Measurements from ENCODE around the gene TRAPPC6A.

TRAPPC6A gene

DNA sequence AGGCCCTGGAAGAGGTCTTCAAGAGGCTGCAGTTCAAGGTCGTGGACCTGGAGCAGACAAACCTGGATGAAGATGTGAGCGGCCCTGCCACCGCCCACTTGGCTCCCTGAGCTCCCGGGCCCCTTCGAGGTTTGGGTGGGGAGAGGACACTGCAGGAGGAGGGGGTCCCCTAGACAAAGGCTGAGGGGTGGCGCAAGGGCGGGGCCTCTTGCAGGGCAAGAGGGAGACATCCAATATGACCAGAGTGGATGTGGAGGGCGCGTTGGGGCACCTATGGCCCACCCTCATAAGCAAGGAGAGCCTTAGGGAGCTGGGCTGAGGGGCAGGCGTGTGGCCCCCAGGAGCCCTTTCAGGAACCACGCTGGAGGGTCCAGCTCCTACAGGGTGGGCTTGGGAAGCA lies 37.5 kb downstream of the TRAPPC6A start:
- no peak for DNase-seq
- in situ Hi-C loops (cut with HindIII; ENCODE audit: low pct_ligation_motif_present, low pct_unique_long_range_greater_than_20kb, low sequenced_read_pairs): no loop called here

DNA sequence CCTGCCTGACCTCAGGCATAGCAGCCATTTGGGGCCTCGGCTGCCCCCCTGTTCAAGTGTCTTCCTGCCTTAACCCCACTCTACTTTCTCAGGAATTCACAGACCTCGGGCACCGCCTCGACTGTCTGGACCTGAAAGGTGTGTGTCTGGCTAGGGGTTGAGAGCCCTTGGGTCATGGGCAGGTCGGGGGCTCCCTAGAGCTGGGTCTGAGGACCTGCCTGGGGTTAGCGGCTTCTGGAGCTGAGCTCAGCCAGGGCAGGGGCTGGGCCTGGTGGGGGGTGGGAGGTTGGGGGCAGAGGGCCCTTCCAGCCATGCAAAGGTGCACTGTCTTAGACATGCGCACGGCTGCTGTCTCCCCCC lies 37.9 kb downstream of the TRAPPC6A start:
- DNase-seq: no peak
- in situ Hi-C loops (cut with HindIII; ENCODE audit: low pct_ligation_motif_present, low pct_unique_long_range_greater_than_20kb, low sequenced_read_pairs): no loop called here

DNA sequence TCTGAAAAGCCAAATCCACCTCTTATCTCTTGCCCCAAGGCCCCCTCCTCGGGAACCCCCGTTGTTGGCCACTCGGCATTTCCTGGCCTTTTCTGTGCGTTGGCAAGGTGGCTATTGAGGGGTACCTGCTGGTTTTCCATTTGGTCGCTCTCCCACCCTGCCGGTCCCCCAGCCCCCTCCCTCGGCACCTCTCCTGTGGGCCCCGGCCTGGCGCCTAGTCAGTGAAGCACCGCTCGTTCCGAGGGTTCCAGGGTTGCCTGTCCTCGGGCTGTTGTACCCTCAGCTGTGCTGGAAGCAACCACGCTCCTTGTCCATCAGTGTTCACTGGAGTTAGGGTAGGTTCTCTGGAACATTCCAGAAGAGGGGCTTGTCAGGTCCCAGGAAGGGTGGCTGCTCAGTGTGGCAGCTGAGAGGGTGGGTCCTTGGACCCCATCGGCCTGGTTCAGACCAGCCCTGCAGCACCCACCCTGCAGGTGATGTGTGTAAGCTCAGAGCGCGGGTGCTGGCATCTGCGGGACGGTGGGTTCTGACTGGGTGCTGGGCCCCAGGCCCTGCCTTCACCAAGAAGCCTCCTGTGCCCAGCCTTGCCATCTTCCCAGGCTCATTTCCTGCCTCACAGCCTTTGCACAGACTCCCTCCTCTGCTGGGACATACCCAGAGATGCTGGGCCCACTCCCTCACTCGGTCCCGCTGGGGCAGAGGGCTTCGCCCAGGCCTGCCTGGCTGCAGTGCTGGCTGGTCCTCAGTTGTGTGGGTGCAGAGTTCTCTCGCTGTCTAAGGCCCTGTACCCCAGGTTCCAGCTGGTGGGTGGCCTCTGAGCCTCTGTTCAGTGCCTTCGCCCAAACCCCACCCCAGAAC lies 38.5 kb downstream of the TRAPPC6A start:
- in situ Hi-C loops (cut with HindIII; ENCODE audit: low pct_ligation_motif_present, low pct_unique_long_range_greater_than_20kb, low sequenced_read_pairs): no loop called here
- no peak for DNase-seq

GRCh38 chr19:45138303-45138751 lies 39.7 kb downstream of the TRAPPC6A start:
- in situ Hi-C loops (cut with HindIII; ENCODE audit: low pct_ligation_motif_present, low pct_unique_long_range_greater_than_20kb, low sequenced_read_pairs): no loop called here
- DNase-seq: no peak

DNA sequence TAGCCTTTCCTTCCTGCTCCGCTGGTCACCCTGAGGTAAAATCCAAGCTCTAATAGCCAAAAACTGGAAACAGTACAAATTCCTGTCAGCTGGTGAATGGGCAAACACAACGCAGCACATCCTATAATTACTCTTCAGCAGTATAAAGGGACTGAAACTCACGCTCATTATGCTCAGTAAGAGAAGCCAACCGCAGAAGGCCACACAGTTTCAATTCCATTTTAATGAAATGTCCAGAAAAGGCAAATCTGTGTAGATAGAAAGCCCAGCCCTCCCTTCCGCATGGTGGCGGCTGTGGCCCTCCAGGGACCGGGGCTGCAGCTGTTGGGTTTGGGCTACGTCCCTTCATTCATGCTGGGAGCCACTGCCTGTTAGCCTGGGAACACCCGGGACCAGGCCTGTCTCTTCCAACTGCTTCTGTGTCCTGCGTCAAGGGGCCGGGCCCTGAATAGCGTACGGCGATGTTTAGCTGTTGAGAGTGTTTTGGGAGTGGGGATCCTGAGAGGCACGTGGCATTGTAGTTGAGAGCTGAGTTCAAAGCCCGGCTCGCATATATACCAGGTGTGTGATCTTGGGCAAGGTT lies 40.8 kb downstream of the TRAPPC6A start:
- in situ Hi-C loops (cut with HindIII; ENCODE audit: low pct_ligation_motif_present, low pct_unique_long_range_greater_than_20kb, low sequenced_read_pairs): no loop called here
- DNase-seq: no peak

- in situ Hi-C loops (cut with HindIII; ENCODE audit: low pct_ligation_motif_present, low pct_unique_long_range_greater_than_20kb, low sequenced_read_pairs): no loop called here
- no peak for DNase-seq
Measured at GRCh38 chr19:45136507-45137178, 41.4 kb downstream of the TRAPPC6A start.

DNA sequence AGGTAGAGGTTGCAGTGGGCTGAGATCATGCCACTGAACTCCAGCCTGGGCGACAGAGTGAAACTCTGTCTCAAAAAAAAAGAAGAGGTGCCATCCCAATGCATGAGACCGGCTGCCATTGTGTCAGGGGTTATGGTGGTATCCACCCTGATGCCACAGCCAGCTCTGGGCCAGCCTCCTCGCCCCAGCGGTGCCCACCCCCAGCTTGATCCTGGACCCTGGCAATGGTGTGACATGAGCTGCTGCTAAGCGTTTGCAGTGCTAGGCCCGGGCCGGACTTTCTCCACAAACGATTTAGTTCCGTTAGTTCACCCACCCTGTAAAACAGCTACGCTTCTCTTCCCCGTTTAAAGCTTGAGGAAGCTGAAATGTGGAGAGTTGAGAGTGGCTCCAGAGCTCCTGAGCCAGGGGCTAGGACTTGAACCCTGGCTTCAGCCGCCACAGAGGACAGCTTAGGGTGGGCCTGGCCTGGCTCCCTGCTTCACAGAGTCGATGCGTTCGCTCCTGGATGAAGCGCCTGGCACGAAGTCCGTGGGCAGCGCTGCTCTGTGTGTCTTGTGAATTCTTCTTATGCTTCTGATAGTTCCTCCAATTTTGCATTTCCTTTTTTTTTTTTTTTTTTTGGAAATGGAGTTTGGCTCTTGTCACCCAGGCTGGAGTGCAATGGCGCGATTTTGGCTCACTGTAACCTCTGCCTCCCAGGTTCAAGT lies 42.7 kb downstream of the TRAPPC6A start:
- no peak for DNase-seq
- in situ Hi-C loops (cut with HindIII; ENCODE audit: low pct_ligation_motif_present, low pct_unique_long_range_greater_than_20kb, low sequenced_read_pairs): no loop called here

GRCh38 chr19:45133661-45134060 lies 44.4 kb downstream of the TRAPPC6A start:
- in situ Hi-C loops (cut with HindIII; ENCODE audit: low pct_ligation_motif_present, low pct_unique_long_range_greater_than_20kb, low sequenced_read_pairs): no loop called here
- DNase-seq: no peak

DNA sequence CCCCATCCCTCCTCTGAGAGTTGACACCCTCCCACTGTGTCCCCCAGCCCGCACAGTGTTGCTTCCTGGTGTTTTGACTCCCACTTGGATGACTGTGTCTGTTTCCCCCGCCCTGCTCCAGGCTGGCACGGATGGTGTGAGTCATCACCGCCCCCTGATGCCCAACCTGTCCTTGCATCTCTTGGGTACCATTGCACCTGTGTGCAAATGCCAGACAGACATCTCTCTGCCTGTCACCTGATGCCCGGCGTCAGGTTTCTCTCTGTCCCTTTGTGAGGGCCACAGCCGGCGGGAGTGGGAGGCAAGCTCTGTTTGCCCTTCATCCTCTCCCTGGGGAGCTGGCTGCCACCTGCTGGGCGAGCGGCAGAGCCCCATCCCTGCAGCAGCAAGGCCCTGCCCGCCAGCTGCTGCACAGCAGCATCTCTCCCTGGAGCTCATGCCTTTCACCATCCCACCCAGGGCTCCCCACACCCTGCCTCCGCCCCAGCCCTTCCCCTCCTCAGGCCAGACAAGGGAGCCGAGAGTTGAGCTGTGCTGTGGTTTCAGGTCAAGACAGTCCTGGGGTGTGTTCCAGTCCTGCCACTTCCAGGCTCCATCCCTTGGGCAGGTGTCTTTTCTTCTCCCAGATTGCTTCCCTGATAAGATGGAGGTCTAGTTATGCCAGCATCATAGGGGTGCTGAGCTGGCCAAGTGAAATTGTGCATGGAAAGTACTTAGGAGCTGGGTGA lies 47.0 kb downstream of the TRAPPC6A start:
- in situ Hi-C loops (cut with HindIII; ENCODE audit: low pct_ligation_motif_present, low pct_unique_long_range_greater_than_20kb, low sequenced_read_pairs): no loop called here
- DNase-seq: peak; percentile 21

- in situ Hi-C loops (cut with HindIII; ENCODE audit: low pct_ligation_motif_present, low pct_unique_long_range_greater_than_20kb, low sequenced_read_pairs): no loop called here
- DNase-seq: no peak
Measured at GRCh38 chr19:45130236-45130635, 47.8 kb downstream of the TRAPPC6A start.

DNA sequence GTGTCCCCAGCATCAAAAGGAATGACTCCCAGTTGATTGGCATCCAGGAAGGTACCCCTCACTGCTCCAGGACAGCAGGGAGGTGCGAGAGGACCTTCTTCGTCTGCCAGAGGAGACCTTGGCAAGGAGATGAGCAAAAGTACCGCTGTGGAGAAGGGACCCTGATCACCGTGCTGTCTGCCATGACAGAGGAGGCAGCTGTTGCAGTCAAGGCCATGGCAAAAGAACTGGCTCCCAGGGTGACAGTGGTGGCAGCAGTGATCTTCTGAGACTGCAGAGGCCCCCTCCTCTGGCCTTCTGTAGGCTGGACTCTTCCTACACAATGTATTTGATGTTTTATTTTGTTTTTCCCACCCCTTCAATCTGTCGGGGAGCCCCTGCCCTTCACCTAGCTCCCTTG lies 49.2 kb downstream of the TRAPPC6A start:
- no peak for DNase-seq
- in situ Hi-C loops (cut with HindIII; ENCODE audit: low pct_ligation_motif_present, low pct_unique_long_range_greater_than_20kb, low sequenced_read_pairs): no loop called here

DNA sequence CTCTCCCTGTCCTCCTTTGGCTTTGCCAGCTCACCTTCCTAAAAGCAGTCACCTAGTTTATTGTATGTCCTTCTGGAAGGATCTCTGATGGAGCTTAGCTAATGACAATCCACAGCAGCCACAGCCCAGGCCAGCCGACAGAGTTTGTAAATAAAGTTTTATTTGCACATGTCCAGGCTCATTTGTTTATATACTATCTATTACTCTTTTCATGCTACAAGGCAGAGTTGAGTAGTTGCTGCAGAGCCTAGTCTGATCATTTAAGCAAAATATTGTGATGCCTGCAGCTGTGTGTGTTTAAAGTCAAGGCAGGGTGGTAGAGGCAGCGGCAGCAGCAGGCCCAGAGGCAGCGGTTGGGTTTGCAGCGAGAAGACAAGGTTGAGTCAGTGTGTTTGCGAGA lies 49.9 kb downstream of the TRAPPC6A start:
- no peak for DNase-seq
- in situ Hi-C loops (cut with HindIII; ENCODE audit: low pct_ligation_motif_present, low pct_unique_long_range_greater_than_20kb, low sequenced_read_pairs): no loop called here

- no peak for DNase-seq
- in situ Hi-C loops (cut with HindIII; ENCODE audit: low pct_ligation_motif_present, low pct_unique_long_range_greater_than_20kb, low sequenced_read_pairs): no loop called here
Measured at GRCh38 chr19:45126654-45127053, 51.4 kb downstream of the TRAPPC6A start.

- in situ Hi-C loops (cut with HindIII; ENCODE audit: low pct_ligation_motif_present, low pct_unique_long_range_greater_than_20kb, low sequenced_read_pairs): no loop called here
- peak; percentile 59 for DNase-seq
Measured at GRCh38 chr19:45125975-45126493, 52.0 kb downstream of the TRAPPC6A start.

GRCh38 chr19:45125360-45125759 lies 52.7 kb downstream of the TRAPPC6A start:
- DNase-seq: no peak
- in situ Hi-C loops (cut with HindIII; ENCODE audit: low pct_ligation_motif_present, low pct_unique_long_range_greater_than_20kb, low sequenced_read_pairs): no loop called here

DNA sequence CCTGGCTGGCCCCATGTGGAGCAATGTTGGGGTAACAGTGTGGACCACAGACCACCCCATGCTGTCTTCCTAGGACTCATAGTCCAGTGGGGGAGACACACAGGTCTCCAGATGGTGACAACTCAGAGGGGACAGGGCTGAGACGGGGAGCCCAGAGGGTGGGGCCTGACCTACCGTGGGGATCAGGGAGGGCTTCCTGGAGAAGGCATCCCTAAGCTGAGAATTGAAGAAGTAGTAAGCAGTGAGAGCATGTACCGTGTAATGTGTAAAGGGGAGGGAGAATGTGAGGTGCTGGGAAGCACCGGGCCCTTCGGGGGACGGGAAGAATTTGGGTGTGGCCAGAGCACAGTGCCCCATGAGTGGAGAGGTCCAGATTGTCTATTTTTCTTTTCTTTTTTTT lies 54.0 kb downstream of the TRAPPC6A start:
- no peak for DNase-seq
- in situ Hi-C loops (cut with HindIII; ENCODE audit: low pct_ligation_motif_present, low pct_unique_long_range_greater_than_20kb, low sequenced_read_pairs): no loop called here

DNA sequence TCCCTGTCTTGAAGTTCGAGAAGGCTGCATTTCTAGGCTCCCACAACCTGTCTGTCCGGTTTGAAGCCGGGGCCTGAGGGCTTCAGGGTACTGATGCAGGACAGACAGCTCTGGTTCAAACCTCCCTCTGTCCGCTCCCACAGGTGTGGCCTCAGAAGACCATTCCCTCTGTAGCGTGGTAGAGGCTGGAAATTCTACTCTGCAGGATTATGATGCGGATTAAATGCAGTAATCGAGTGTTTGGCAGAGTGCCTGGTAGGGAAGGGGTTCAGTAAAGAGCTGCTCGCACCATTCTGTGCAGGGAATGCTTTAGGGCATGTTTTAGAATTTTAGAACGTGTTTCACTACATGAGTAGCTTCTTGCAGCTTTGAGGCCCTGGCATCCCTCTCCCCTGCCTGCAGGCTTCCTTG lies 54.6 kb downstream of the TRAPPC6A start:
- no peak for DNase-seq
- in situ Hi-C loops (cut with HindIII; ENCODE audit: low pct_ligation_motif_present, low pct_unique_long_range_greater_than_20kb, low sequenced_read_pairs): no loop called here

DNA sequence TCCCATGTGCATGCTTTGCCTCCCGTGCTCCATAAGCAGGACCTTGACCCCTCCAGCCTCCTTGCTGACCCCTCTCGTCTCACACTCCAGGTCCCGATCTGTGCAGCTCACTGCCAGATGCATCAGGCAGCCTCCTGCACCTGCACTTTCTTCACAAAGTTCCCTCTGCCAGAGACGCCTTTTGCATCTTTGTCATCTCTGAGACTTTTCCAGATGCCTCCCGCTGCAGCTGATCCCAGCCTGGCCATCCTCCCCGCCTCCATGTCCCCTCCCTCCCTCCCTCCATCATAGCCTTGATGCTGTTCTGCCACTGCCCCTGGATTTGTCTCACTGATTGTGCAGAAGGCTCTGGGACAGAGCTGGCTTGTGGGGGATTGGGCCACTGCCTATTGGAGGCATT lies 55.2 kb downstream of the TRAPPC6A start:
- no peak for DNase-seq
- in situ Hi-C loops (cut with HindIII; ENCODE audit: low pct_ligation_motif_present, low pct_unique_long_range_greater_than_20kb, low sequenced_read_pairs): no loop called here
